ENCODE measurements around the gene UHRF1.

The UHRF1 gene

DNA sequence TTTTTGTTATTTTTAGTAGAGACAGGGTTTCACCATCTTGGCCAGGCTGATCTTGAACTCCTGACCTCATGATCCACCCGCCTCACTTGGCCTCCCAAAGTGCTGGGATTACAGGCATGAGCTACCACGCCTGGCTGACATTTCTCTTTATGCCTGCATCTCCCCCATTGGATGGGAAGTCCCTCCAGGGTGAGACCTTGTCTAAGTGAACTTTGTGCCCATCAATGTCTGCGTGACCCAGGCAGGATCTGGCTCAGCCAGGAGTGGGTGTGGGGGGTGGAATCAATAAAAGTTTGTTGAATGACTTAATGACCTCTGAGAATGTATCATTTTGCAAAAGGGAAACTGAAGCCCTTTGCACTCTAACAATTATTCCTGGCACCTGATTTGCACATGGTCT is 4.8 kb upstream of the UHRF1 start:
- Histone ChIP-seq H2AFZ (ENCODE audit: low read length) (no peak overlapping the region), H3K4me3 (ENCODE audit: low read depth, low read length, poor library complexity, severe bottlenecking) (no peak overlapping the region), H3F3A (ENCODE audit: insufficient read depth, low read length) (0 out of 2 replicates have a peak, but pooled peaks cover 3% of the 10 kb centered on the region), H3K4me1 (ENCODE audit: insufficient read depth, low read length, severe bottlenecking) (peaks cover 22% of the 10 kb centered on the region), H3K27ac (ENCODE audit: low read depth, low read length, poor library complexity, severe bottlenecking) (no peak overlapping the region), H3K9me2 (ENCODE audit: low read depth, low read length) (no peaks in the 10 kb centered on the region), H3K36me3 (ENCODE audit: insufficient read depth, low read length) (no peaks in the 10 kb centered on the region), H4K20me1 (ENCODE audit: insufficient read depth, low read length) (no peaks in the 10 kb centered on the region), H3K9ac (ENCODE audit: low read length) (no peak overlapping the region), H3K79me2 (ENCODE audit: insufficient read depth, low read length) (no peaks in the 10 kb centered on the region), H3K27me3 (ENCODE audit: insufficient read depth, low read length) (no peaks in the 10 kb centered on the region), H3K4me2 (ENCODE audit: low read length) (no peak overlapping the region), H3K9me3 (ENCODE audit: low read length) (no peaks in the 10 kb centered on the region)
- no peak for TF ChIP-seq EZH2 (IDR thresholded peaks at IDR 0.05; ENCODE audit: borderline replicate concordance, low read length)
- TF ChIP-seq, protein P1, sequence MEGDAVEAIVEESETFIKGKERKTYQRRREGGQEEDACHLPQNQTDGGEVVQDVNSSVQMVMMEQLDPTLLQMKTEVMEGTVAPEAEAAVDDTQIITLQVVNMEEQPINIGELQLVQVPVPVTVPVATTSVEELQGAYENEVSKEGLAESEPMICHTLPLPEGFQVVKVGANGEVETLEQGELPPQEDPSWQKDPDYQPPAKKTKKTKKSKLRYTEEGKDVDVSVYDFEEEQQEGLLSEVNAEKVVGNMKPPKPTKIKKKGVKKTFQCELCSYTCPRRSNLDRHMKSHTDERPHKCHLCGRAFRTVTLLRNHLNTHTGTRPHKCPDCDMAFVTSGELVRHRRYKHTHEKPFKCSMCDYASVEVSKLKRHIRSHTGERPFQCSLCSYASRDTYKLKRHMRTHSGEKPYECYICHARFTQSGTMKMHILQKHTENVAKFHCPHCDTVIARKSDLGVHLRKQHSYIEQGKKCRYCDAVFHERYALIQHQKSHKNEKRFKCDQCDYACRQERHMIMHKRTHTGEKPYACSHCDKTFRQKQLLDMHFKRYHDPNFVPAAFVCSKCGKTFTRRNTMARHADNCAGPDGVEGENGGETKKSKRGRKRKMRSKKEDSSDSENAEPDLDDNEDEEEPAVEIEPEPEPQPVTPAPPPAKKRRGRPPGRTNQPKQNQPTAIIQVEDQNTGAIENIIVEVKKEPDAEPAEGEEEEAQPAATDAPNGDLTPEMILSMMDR (IDR thresholded peaks at IDR 0.05; ENCODE audit: low read length) = no peak

DNA sequence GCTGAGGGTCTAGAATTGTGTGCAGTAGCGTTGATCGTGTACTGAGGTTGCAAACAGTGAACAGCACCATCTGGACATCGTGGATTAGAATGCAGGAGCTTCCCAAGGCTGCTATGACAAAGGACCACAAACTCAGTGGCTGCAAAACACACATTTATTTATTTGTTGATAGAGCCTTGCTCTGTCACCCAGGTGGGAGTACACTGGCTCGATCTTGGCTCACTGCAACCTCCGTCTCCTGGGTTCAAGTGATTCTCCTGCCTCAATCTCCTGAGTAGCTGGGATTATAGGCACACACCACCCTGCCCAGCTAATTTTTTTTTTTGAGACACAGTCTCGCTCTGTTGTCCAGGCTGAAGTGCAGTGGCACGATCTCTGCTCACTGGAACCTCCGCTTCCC is 2.3 kb upstream of the UHRF1 start:
- H3K27me3 ChIP-seq (ENCODE audit: insufficient read depth, low read length) = no peaks in the 10 kb centered on the region
- 0 out of 2 replicates have a peak, but pooled peaks cover 3% of the 10 kb centered on the region for H3F3A ChIP-seq (ENCODE audit: insufficient read depth, low read length)
- no peaks in the 10 kb centered on the region for H4K20me1 ChIP-seq (ENCODE audit: insufficient read depth, low read length)
- H3K36me3 ChIP-seq (ENCODE audit: insufficient read depth, low read length) = peaks cover 15% of the 10 kb centered on the region; the same call in 1 of the 2 replicates
- no peak overlapping the region for H3K4me2 ChIP-seq (ENCODE audit: low read length)
- H3K9ac ChIP-seq (ENCODE audit: low read length) = no peak overlapping the region
- H3K9me2 ChIP-seq (ENCODE audit: low read depth, low read length) = no peaks in the 10 kb centered on the region
- peaks cover 15% of the 10 kb centered on the region for H3K79me2 ChIP-seq (ENCODE audit: insufficient read depth, low read length)
- no peak overlapping the region for H3K27ac ChIP-seq (ENCODE audit: low read depth, low read length, poor library complexity, severe bottlenecking)
- no peak overlapping the region for H3K4me3 ChIP-seq (ENCODE audit: low read depth, low read length, poor library complexity, severe bottlenecking)
- H3K4me1 ChIP-seq (ENCODE audit: insufficient read depth, low read length, severe bottlenecking) = peaks cover 26% of the 10 kb centered on the region
- H3K9me3 ChIP-seq (ENCODE audit: low read length) = no peaks in the 10 kb centered on the region
- no peak for TF ChIP-seq EZH2 (IDR thresholded peaks at IDR 0.05; ENCODE audit: borderline replicate concordance, low read length)
- TF ChIP-seq, protein P1 (IDR thresholded peaks at IDR 0.05; ENCODE audit: low read length) = no peak; the same call in 1 of the 2 replicates
- no peak overlapping the region for H2AFZ ChIP-seq (ENCODE audit: low read length)

DNA sequence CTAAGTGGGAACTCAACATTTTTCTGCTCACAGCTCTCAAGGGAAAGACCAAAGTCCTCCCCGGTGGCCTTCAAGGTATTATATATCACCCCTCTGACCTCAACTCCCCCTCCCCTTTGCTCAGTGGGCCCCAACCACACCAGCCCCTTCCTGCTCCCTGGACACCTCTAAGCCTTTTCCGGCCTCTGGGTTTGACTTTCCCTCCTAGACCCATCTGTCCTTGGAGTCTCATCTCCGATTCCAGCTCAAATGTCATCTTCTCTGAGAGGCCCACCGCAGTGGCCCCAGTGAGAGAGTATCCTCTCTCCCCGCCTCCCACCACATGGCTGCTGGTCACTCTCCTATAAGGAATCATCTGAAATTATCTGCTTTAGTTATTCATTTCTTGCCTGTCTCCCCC is 941 bp upstream of the UHRF1 start:
- H3K27ac ChIP-seq (ENCODE audit: low read depth, low read length, poor library complexity, severe bottlenecking) = no peak overlapping the region
- H3K9me3 ChIP-seq (ENCODE audit: low read length) = no peaks in the 10 kb centered on the region
- peaks cover 35% of the 10 kb centered on the region for H3K4me1 ChIP-seq (ENCODE audit: insufficient read depth, low read length, severe bottlenecking)
- 0 out of 2 replicates have a peak, but pooled peaks cover 3% of the 10 kb centered on the region for H3F3A ChIP-seq (ENCODE audit: insufficient read depth, low read length)
- no peak overlapping the region; the same call in 1 of the 2 replicates for H3K9ac ChIP-seq (ENCODE audit: low read length)
- H3K4me3 ChIP-seq (ENCODE audit: low read depth, low read length, poor library complexity, severe bottlenecking) = no peak overlapping the region
- H4K20me1 ChIP-seq (ENCODE audit: insufficient read depth, low read length) = no peaks in the 10 kb centered on the region
- no peaks in the 10 kb centered on the region for H3K9me2 ChIP-seq (ENCODE audit: low read depth, low read length)
- peaks cover 29% of the 10 kb centered on the region for H3K36me3 ChIP-seq (ENCODE audit: insufficient read depth, low read length)
- TF ChIP-seq EZH2 (IDR thresholded peaks at IDR 0.05; ENCODE audit: borderline replicate concordance, low read length) = no peak
- TF ChIP-seq, protein P1 (IDR thresholded peaks at IDR 0.05; ENCODE audit: low read length) = no peak
- H3K4me2 ChIP-seq (ENCODE audit: low read length) = no peak overlapping the region
- peaks cover 29% of the 10 kb centered on the region for H3K79me2 ChIP-seq (ENCODE audit: insufficient read depth, low read length)
- no peak overlapping the region for H2AFZ ChIP-seq (ENCODE audit: low read length)
- no peaks in the 10 kb centered on the region for H3K27me3 ChIP-seq (ENCODE audit: insufficient read depth, low read length)

Measured in OCI-LY1 (cell line).